Gastroesophageal sphincter (tissue), 4 donors: Measurements from ENCODE around the gene CAVIN4. TPM values are rescaled to one million over a fixed set of nuclear protein-coding genes. Genes with fewer than 3 reads are reported as not detected.

ENCODE experiments used
- ATAC-seq: fragments of 150-250 bp; one replicate; pipeline ENCODE4 v1.9.1; 2016; ENCODE audit warnings: mild to moderate bottlenecking, moderate library complexity
- H3K27ac ChIP-seq, 4 donors: fragments of 200-600 bp; sonication (generic) in 3 of 4; 1 replicate in 3 of 4; 2 replicates in 1 of 4; pipeline ENCODE4 v1.5.1; 2016 to 2019
- H3K27me3 ChIP-seq: fragments of 200-600 bp; sonication (generic); one replicate; pipeline ENCODE4 v1.5.1; 2019
- H3K36me3 ChIP-seq, 2 donors: fragments of 200-600 bp; sonication (generic); one replicate each; pipeline ENCODE4 v1.5.1; 2019; ENCODE audit warnings: control low read depth in 1 of 2
- H3K4me1 ChIP-seq, 3 donors: fragments of 200-600 bp; sonication (generic); 1 replicate in 2 of 3; 2 replicates in 1 of 3; pipeline ENCODE4 v1.5.1; 2016 to 2019; ENCODE audit warnings: control low read depth in 2 of 3
- H3K4me3 ChIP-seq, 2 donors: fragments of 200-600 bp; sonication (generic); one replicate each; pipeline ENCODE4 v1.5.1; 2019; ENCODE audit warnings: mild to moderate bottlenecking in 1 of 2, moderate library complexity in 1 of 2
- H3K9me3 ChIP-seq, 3 donors: fragments of 200-600 bp; sonication (generic); one replicate each; pipeline ENCODE4 v1.5.1; 2017 to 2019; ENCODE audit warnings: control low read depth in 2 of 3
- EP300 ChIP-seq: sonication (generic); formaldehyde crosslinking; IDR thresholded peaks from one replicate; pipeline ENCODE4 v1.6.1; 2017; ENCODE audit warnings: antibody characterized with exemption, mild to moderate bottlenecking
- POLR2A ChIP-seq, 2 donors: fragments of 450-650 bp; IDR thresholded peaks; one replicate each; pipeline ENCODE4 v1.6.1; 2017; ENCODE audit warnings: antibody characterized with exemption in 2 of 2, mild to moderate bottlenecking in 2 of 2, moderate library complexity in 1 of 2
- POLR2AphosphoS5 ChIP-seq: sonication (generic); formaldehyde crosslinking; IDR thresholded peaks from one replicate; pipeline ENCODE4 v1.6.1; 2017; ENCODE audit warnings: antibody characterized with exemption
- WGBS, 2 donors: methylation state at CpG; one replicate each; pipeline ENCODE4 v1.1.5; 2018; ENCODE audit warnings: low coverage in 1 of 2; 5-methylcytosine and 5-hydroxymethylcytosine counted together
- total RNA-seq, 4 donors: library from RNA; depleted of rRNA; stranded (reverse); fragments of >200 nt; gene quantifications; one replicate each; pipeline ENCODE4 v1.1.0, GENCODE V29; 2016
- TF ChIP-seq, protein P1 (sequence below), 4 experiments: fragments of 200-600 bp in 2 of 4; fragments of 450-650 bp in 2 of 4; sonication (generic) in 1 of 4; IDR thresholded peaks; one replicate each; pipeline ENCODE4 v1.5.1; 2017 to 2019; ENCODE audit warnings: antibody characterized with exemption in 4 of 4, mild to moderate bottlenecking in 2 of 4, moderate library complexity in 2 of 4

CAVIN4 gene
- total RNA-seq, 4 donors from 2014 or later: 0.27 to 1.3 (median 0.67) TPM

- no peak overlapping the region for H3K27ac ChIP-seq
- H3K27me3 ChIP-seq: no peaks in the 10 kb centered on the region
- TF ChIP-seq EP300 (no peak), POLR2A (IDR thresholded peaks at IDR 0.05) (no peak), POLR2AphosphoS5 (no peak)
- TF ChIP-seq, protein P1, sequence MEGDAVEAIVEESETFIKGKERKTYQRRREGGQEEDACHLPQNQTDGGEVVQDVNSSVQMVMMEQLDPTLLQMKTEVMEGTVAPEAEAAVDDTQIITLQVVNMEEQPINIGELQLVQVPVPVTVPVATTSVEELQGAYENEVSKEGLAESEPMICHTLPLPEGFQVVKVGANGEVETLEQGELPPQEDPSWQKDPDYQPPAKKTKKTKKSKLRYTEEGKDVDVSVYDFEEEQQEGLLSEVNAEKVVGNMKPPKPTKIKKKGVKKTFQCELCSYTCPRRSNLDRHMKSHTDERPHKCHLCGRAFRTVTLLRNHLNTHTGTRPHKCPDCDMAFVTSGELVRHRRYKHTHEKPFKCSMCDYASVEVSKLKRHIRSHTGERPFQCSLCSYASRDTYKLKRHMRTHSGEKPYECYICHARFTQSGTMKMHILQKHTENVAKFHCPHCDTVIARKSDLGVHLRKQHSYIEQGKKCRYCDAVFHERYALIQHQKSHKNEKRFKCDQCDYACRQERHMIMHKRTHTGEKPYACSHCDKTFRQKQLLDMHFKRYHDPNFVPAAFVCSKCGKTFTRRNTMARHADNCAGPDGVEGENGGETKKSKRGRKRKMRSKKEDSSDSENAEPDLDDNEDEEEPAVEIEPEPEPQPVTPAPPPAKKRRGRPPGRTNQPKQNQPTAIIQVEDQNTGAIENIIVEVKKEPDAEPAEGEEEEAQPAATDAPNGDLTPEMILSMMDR (IDR thresholded peaks at IDR 0.05): no peak
- H3K4me1 ChIP-seq: no peaks in the 10 kb centered on the region
- 71 to 80% methylated on average over 5 of the region's 5 CpGs for WGBS, 2 donors
- no peaks in the 10 kb centered on the region for H3K9me3 ChIP-seq
- no peak overlapping the region for H3K4me3 ChIP-seq
- H3K36me3 ChIP-seq: peaks cover 0 to 8% of the 10 kb centered on the region in 2 donors
- no peak for ATAC-seq
Observed at GRCh38 chr9:100589582-100589981, 11.7 kb downstream of the CAVIN4 start.

DNA sequence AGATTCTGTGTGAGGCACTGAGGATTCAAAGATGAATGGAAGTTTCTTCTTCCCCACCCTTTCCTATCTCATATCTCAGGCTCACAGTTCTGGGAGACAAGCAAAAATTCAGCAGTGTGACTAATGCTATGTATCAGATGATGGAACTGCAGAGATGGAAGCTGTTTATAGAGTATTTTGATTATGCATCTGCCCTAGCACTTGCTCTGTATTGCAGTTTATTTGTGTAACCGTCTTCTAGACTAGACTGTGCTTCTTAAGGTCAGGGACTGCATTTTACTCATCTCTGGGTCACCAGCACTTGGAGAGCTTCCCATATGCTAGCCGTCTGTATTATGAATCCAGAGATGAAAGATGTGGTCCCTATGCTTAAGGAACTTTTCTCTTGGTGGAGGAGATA lies 12.6 kb downstream of the CAVIN4 start:
- H3K27me3 ChIP-seq: no peaks in the 10 kb centered on the region
- peaks cover 0 to 2% (median 0%) of the 10 kb centered on the region in 3 donors for H3K4me1 ChIP-seq
- H3K9me3 ChIP-seq: no peaks in the 10 kb centered on the region
- 0 to 39% methylated on average over 1 to 2 of the region's 2 CpGs for WGBS, 2 donors
- H3K27ac ChIP-seq: no peak overlapping the region
- ATAC-seq: no peak
- TF ChIP-seq POLR2A (IDR thresholded peaks at IDR 0.05): no peak
- TF ChIP-seq EP300: no peak
- TF ChIP-seq, protein P1 (IDR thresholded peaks at IDR 0.05): no peak
- no peak for TF ChIP-seq POLR2AphosphoS5
- H3K4me3 ChIP-seq: no peak overlapping the region
- peaks cover 0 to 8% of the 10 kb centered on the region in 2 donors for H3K36me3 ChIP-seq

DNA sequence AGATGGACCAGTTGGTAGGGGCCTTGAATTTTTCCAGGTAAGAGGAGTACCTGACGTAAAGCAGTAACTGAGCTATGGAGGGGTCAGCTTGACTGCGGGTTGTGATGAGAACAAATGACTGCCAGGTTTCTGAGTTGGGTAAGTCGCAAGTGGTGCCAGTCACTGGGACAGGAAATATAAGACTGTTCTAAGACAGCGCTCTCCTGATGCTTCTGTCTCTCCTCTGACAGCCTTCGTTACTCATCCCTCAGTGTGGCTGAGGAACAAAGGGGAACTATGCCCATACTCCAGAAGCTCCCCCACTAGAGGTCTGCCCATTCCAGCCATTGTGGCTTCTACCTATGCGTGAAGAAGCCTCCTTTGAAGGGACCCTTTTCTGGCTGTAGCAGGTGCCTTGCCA lies 13.3 kb downstream of the CAVIN4 start:
- no peak overlapping the region for H3K4me3 ChIP-seq
- ATAC-seq: no peak
- H3K36me3 ChIP-seq: peaks cover 0 to 1% of the 10 kb centered on the region in 2 donors
- TF ChIP-seq EP300 (no peak), POLR2AphosphoS5 (no peak), POLR2A (IDR thresholded peaks at IDR 0.05) (no peak)
- TF ChIP-seq, protein P1 (IDR thresholded peaks at IDR 0.05): no peak
- H3K27me3 ChIP-seq: no peaks in the 10 kb centered on the region
- no peak overlapping the region for H3K27ac ChIP-seq
- WGBS, 2 donors: 84 to 94% methylated on average over 5 of the region's 6 CpGs
- H3K9me3 ChIP-seq: no peaks in the 10 kb centered on the region
- H3K4me1 ChIP-seq: peaks cover 0 to 4% (median 0%) of the 10 kb centered on the region in 3 donors

GRCh38 chr9:100591639-100592412 lies 13.9 kb downstream of the CAVIN4 start:
- no peak for ATAC-seq
- TF ChIP-seq EP300: no peak
- TF ChIP-seq POLR2A (IDR thresholded peaks at IDR 0.05): no peak
- TF ChIP-seq, protein P1 (IDR thresholded peaks at IDR 0.05): no peak
- TF ChIP-seq POLR2AphosphoS5: no peak
- Histone ChIP-seq H3K27me3 (no peaks in the 10 kb centered on the region), H3K27ac (no peak overlapping the region), H3K36me3 (no peaks in the 10 kb centered on the region), H3K9me3 (no peaks in the 10 kb centered on the region), H3K4me1 (peaks cover 0 to 4% (median 0%) of the 10 kb centered on the region in 3 donors), H3K4me3 (no peak overlapping the region)
- WGBS, 2 donors: 77 to 84% methylated on average over 5 of the region's 5 CpGs
